HG03575 (cell line): ENCODE results near the gene ADAMTS15.

Experiments
- ATAC-seq: cut with Tn5 transposase; IDR thresholded peaks from one replicate; pipeline ENCODE4 v1.9.1; 2021; ENCODE audit not compliant: unreplicated experiment, insufficient number of reproducible peaks, low FRiP score; ENCODE audit errors: extremely low read depth

Gene ADAMTS15, protein sequence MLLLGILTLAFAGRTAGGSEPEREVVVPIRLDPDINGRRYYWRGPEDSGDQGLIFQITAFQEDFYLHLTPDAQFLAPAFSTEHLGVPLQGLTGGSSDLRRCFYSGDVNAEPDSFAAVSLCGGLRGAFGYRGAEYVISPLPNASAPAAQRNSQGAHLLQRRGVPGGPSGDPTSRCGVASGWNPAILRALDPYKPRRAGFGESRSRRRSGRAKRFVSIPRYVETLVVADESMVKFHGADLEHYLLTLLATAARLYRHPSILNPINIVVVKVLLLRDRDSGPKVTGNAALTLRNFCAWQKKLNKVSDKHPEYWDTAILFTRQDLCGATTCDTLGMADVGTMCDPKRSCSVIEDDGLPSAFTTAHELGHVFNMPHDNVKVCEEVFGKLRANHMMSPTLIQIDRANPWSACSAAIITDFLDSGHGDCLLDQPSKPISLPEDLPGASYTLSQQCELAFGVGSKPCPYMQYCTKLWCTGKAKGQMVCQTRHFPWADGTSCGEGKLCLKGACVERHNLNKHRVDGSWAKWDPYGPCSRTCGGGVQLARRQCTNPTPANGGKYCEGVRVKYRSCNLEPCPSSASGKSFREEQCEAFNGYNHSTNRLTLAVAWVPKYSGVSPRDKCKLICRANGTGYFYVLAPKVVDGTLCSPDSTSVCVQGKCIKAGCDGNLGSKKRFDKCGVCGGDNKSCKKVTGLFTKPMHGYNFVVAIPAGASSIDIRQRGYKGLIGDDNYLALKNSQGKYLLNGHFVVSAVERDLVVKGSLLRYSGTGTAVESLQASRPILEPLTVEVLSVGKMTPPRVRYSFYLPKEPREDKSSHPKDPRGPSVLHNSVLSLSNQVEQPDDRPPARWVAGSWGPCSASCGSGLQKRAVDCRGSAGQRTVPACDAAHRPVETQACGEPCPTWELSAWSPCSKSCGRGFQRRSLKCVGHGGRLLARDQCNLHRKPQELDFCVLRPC

DNA sequence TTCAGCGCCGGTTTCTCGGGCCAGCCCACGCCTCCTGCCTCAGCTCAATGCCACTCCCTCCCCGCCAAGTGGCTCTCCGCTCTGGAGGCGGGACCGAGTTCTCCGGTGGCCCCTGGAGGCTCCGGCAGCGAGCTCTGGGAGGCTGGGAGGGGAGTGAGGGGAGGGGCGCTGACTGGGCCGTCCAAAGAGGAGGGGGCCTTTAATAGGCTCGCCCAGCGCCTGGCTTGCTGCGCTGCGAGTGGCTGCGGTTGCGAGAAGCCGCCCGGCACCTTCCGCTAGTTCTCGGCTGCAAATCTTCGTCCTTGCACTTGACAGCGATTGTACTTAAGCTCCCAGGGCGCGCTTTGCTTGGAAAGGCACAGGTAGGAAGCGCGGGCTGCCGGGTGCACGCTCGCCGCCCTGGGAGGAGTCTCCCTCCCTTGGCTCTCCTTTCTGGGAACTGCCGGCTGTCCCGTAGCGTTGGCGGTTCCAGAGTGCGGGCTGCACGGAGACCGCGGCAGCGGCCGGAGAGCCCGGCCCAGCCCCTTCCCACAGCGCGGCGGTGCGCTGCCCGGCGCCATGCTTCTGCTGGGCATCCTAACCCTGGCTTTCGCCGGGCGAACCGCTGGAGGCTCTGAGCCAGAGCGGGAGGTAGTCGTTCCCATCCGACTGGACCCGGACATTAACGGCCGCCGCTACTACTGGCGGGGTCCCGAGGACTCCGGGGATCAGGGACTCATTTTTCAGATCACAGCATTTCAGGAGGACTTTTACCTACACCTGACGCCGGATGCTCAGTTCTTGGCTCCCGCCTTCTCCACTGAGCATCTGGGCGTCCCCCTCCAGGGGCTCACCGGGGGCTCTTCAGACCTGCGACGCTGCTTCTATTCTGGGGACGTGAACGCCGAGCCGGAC, at the start of gene ADAMTS15:
ADAMTS15 (plus strand) TSS at position 230 of the 894 bp plus-strand sequence; CDS start at position 559, 329 bp downstream.
- no peak for ATAC-seq

DNA sequence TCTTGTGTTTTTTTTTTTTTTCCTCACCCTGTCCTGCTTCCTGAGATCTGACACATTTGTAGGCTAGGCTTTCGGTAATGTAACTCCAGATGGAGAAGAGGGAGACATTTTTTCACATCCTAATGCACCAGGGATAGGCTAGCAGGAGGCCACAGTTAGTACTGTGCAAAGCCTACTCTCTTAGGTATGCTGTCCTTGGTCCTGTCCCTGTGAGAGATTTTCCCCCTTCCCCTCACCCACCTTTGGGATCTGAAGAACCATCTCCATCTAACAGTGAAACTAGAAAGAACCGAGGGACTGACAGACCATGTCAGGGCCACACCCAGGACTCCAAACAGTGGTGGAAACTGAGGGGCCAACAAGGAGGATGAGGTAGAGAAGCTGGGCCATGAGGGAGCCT, 49.2 kb upstream of the ADAMTS15 start:
- ATAC-seq, result no peak

DNA sequence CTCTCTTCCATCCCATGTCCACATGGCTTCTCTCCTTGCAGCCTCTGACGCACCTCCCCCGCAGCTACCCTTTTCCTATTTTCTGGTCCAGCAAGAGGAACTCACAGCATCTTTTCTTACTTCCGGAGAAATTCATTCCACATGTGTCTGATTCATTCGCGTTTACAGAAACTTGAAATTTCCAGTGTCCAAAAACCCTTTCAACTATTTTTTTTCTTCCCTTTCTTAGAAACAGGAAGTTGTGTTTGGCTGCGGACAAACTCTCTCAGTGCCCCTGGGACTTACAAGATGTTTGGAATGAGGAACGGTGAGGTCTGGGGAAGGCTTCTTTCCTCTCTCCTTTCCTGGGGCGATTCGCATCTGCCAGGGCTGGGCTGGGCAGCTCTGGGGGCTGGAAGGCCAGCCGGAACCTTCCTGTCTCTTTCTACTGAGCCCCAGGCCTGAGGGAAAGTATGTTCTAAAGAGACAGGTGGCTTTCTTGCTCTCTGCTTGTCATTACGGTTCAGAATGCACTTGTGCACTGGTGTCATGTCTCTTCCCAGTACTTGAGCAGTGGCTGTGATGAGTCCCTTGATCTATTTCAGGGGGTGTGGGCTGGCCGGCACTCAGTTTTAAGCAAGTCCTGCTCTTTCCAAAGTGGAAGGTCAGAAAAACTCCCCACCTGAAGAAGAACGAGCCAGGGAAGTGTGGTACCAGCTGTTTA, 47.5 kb upstream of the ADAMTS15 start:
- no peak for ATAC-seq

DNA sequence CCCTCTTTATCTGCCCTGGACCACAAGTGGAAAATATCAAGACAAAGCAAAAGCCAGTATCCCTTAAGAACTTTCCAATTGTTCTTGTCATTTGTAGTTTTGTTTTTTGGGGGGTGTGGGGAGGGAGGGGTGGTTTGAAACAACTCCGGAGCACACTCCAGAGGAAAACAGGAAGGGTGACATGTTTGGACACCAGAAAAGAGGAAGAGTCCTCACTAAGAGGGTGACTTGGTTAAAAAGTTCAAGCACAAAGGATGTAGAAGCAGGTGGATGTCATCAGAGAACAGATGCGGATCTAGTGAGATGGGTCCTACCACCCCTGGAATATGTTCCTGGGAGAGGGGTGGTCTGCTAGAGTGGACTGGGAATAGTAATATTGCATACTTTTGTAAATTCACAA, 45.9 kb upstream of the ADAMTS15 start:
- ATAC-seq, result no peak

DNA sequence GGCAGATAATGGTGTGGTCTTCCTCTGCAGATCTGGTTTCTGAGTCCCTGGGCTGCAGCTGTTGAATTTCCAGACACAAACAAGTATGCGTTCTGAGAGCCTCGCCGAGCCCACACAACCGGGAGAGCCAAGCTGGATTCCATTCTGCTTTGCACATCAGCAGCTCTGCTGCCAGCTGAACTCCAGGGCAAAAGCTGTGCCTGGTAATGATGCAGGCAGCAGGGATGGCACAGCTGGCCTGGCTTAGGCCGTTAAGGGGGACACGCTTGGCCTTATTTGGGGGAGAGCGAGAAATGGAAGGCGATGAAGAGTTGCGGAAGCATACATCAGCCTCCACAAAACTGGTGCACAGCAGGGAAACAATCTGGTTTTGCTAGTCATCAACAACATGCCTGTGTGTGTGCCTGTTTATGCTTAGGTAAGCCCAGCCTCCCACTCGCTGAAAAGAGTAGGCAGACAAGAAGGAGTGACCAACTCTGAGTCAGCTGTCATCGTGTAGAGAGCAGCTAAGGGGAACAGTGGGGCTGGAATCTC, 45.1 kb upstream of the ADAMTS15 start:
- no peak for ATAC-seq

DNA sequence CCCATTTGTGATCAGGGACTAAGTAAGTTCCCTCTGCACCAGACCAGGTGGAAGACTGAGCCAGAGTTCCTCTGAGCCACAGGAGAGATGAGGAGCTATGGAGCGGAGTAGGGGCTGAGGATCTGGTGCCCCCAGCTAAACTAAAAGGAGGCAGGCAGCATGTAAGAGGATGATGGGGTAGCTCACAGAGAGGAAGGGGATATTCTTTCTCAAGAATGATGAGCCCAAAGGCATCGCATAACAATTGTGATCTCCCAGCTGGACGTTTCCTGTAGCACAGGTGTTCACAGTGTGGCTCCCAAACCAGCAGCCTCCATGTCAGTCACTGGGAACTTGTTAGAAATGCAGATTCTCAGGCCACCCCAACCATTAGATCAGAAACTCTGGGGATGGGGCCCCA, 44.5 kb upstream of the ADAMTS15 start:
- ATAC-seq, result no peak

DNA sequence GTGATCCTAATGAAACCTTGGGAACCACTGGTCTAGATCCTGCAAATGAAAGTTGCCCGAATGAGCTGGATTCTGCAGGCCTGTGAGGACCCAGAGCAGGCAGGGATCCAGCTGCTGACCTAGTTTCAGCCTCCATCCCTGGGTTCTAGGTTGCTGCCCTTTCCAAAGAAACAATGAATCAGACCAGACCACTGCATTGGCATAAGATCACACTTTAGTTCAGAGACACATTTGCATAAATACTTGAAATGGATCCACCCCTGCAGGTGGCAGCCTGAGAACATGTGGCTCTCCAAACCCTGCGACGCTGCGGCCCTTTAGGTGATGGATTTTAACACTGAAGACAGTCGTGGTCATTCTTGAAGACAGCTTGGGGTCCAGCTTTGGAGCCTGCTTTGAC, 43.7 kb upstream of the ADAMTS15 start:
- ATAC-seq, result no peak

DNA sequence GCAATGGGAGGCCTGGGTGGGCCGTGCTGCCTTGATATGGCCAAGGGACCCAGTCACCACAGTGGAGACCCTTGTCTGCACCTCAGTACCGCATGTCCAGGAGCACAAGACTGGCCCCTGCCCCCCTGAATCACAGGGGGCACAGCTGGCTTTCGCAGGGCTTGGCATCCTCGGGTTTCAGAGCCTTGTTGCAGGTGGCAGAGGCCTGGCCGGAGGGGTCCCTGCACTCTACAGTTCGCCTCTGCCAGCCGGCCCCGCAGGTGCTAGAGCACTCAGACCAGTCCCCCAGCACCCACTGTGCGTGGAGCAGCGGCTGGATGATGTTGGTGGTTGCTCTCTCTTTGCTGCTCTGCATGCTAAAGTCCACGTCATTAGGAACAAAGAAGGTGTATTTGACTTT, 43.0 kb upstream of the ADAMTS15 start:
- no peak for ATAC-seq

DNA sequence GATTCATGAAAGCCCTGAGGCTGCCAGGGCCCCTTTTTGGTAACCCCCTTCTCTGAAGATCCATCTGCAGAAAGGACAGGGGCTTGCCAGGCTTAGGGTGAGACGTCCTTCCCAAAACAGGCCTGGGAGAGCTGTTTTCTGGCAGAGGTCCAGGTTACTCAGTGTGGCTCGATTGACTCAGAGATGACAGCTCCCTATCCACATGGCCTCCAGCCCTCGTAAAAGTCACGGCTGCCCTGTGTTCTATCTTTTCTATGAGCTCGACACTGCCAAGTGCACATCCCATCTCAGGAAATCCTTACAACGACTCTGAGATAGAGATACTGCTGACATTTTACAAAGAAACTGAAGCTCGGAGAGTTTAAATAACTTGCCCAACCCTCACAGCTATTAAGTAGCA, 40.5 kb upstream of the ADAMTS15 start:
- no peak for ATAC-seq

DNA sequence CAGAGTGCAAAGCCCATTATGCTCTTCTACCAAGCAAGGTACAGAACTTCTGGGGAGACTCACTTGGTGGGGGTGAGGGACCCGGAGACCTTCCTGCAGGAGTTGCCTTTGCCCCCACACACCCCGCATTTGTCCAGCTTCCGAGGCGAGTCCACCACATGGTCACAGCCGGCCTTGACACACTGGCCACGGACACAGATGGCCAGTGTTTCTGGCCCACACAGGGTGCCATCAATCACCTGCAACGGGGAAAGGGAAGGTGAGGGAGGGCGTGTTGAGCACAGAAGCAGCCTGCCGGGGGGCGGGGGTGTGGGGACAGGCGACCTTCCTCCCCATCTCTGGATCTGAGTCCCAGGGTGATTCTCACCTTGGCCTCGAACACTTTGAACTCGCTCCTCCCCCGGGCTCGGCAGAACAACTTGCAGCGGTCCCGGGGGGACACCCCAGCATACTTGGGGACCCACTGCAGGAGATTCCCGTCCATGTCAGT, 40.0 kb upstream of the ADAMTS15 start:
- ATAC-seq, result no peak

DNA sequence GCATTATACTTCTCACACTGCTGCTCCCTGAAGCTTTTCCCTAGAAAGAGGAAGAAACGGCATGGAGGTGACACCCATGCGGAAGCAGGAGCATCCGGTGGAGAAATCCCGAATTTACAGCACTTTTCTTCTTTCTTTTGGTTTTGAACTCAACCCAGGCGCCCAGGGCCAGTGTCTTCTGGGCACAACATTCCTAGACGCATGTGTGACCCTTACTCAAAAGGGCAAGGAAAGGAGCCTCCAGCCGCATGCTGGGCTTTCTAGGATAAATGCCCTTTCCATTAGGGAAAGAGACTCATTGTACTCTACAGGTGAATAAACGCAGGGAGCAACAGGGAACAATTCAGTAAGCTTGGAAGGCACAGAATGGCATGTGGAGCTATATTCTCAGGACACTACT, 39.5 kb upstream of the ADAMTS15 start:
- ATAC-seq, result no peak

DNA sequence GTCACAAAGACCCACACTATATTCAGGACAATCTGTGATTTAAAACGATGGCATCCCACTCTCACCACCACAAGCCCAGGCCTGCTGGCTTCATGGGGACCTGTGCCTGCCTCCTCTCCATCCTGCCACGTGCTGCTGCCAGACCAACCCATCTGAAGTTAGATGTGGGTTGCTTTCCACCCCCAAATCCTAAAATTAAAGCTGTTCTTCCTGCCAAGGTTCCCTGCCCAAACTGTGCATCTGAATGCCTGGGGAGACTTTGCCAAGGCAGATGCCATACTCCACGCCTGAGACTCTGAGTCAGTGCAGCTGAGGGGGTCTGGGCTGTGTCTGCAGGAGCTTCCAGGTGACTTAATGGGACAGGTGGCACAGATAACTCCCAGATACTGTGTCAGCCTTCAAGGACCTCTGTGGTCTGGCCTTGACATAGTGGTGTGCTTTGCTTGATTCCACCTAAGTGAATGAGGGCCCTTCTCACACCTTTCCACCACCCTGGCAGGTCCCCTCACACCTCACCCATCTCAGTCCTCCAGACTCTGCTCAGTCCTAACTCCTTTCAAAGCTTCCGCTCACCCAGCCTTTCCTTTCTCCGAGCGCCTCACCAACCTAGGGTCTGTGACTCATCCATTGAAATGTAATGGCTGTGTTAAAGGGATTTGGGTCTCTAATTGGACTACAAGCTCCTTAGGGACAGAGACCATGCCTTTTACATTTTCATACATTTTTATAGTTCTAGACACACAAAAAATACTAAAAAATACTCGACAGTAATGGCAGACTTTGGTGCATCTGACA, 38.7 kb upstream of the ADAMTS15 start:
- no peak for ATAC-seq

DNA sequence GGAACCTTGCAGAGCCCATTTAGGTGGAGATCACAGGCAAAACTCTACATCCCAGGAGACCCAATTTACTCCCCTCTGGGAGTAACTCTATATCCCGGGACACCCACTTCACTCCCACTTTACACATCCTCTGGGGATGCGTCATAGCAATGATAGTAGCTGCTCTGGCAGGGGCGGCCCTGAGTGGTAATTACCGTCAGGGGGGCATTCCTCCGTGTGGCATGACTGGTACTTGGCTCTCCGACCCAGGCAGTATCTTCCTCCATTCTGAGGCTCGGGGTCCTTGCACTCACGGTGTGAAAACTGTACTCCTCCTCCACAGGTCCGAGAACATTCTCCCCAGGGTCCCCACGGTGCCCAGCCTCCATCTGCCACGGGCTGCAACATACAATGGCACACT, 37.2 kb upstream of the ADAMTS15 start:
- no peak for ATAC-seq

DNA sequence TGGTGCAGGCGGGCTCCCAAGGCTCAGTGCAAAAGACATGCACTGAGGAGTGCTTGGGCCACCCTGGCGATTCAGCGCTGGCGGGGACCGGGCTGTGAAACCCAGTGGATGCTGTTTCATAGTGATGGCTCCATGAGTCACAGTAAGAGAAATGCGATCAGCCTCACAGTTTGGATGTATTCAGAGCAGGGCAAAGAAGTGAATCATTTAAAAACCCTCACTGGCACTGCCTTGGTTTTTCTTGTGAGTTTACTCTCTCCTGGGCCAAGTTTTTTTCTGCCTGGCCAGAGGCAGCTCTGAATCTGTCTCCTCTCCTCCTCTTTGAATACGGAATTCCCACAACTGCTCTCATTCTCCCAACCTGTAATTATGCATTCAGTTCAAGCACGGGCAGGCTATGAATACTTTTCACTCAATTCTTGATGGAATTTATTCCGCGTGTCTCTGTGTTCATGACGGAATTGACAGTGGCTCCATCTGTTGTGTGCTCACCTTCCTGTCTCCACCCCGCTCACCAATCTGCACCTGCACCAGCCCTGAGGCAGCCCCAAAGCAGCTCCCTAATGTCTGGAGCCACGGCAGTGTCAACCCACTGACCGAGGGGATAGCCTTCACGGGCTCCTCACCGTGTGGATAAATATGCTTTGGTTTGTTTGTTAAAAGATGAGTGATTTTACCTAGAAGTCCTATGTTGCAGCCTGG, 34.9 kb upstream of the ADAMTS15 start:
- ATAC-seq, result no peak

DNA sequence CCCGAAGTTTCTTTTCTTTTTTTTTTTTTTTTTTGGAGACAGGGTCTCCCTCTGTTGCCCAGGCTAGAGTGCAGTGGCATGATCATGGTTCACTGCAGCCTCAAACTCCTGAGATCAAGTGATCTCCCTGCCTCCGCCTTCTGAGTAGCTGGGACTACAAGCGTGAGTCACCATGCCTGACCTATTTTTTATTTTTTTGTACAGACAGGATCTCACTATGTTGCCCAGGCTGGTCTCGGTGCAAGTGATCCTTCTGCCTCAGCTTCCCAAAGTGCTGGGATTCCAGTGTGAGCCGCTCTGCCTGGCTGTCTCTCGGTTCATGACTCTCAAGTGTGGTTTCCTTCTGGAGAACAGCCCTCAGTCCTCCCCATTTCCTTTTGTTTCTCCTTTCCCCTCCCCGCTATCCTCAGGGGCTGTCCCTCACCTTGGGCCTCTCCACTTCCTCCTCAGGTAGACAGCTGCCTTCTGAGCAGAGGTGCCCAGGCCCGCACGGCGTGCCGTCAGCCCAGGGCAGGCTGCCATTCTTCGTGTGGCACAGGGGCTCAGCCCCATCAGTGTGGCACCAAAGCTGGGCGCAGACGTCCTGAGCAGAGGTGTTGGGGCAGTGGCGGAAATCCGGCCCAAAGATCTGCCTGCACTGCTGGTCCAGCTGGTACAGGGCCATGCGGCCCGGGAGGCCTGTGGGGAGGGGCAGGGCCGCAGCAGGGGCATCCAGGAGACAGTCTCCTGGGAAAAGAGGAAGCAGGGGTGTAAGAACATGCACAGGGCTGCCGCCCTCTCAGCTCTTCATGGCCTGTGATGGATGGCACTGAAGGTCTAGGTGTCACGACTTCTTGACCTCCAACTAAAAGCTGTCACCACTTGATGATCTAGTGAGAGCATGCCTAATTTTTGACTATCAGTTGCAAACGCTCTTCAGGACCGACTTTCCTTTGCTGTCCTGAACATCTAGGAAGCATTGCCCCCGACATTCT, 34.1 kb upstream of the ADAMTS15 start:
- ATAC-seq, result no peak
